ENCODE data around the gene EDDM13. TPM values are rescaled to one million over a fixed set of nuclear protein-coding genes. Genes with fewer than 3 reads are reported as not detected.
"Not testable (repeated sequence)": the region's sequence is repeated elsewhere in the genome, so short reads cannot be mapped to it uniquely, and the experiment has no call there.

Gene EDDM13
- total RNA-seq, 1 experiment from 2014 or later, result not detected

- DNase-seq, result no peak
Observed at GRCh38 chr19:56282809-56283208, 10.3 kb downstream of the EDDM13 start.

GRCh38 chr19:56284746-56285145 lies 12.2 kb downstream of the EDDM13 start:
- no peaks in the 10 kb centered on the region for H3K9me3 ChIP-seq
- DNase-seq, result no peak
- peaks cover 5% of the 10 kb centered on the region; the same call in 1 of the 2 replicates for H3K36me3 ChIP-seq
- no peak overlapping the region for H3K4me3 ChIP-seq
- no peaks in the 10 kb centered on the region for H3K27me3 ChIP-seq

More at GRCh38 chr19:56282809-56283208, 10.3 kb downstream of the EDDM13 start:
- H3K36me3 ChIP-seq, result peaks cover 5% of the 10 kb centered on the region; the same call in 1 of the 2 replicates
- H3K27me3 ChIP-seq, result no peaks in the 10 kb centered on the region
- no peak overlapping the region for H3K4me3 ChIP-seq
- H3K9me3 ChIP-seq, result no peaks in the 10 kb centered on the region

- Histone ChIP-seq H3K9me3 (no peaks in the 10 kb centered on the region), H3K36me3 (peaks cover 6% of the 10 kb centered on the region), H3K4me3 (no peak overlapping the region), H3K27me3 (no peaks in the 10 kb centered on the region)
- DNase-seq, result no peak
Observed at GRCh38 chr19:56290104-56290503, 17.6 kb downstream of the EDDM13 start.

- peaks cover 7% of the 10 kb centered on the region for H3K36me3 ChIP-seq
- H3K27me3 ChIP-seq, result no peaks in the 10 kb centered on the region
- H3K9me3 ChIP-seq, result no peaks in the 10 kb centered on the region
- DNase-seq, result no peak
- no peak overlapping the region for H3K4me3 ChIP-seq
Observed at GRCh38 chr19:56291867-56292266, 19.3 kb downstream of the EDDM13 start.

- H3K27me3 ChIP-seq, result no peaks in the 10 kb centered on the region
- DNase-seq, result no peak
- peaks cover 7% of the 10 kb centered on the region for H3K36me3 ChIP-seq
- no peaks in the 10 kb centered on the region for H3K9me3 ChIP-seq
- H3K4me3 ChIP-seq, result no peak overlapping the region
Observed at GRCh38 chr19:56294549-56294948, 22.0 kb downstream of the EDDM13 start.

- no peak for DNase-seq
Observed at GRCh38 chr19:56295531-56296455, 23.2 kb downstream of the EDDM13 start.

GRCh38 chr19:56297010-56297409 lies 24.5 kb downstream of the EDDM13 start:
- Histone ChIP-seq H3K9me3 (no peaks in the 10 kb centered on the region), H3K4me3 (no peak overlapping the region), H3K36me3 (peaks cover 7% of the 10 kb centered on the region), H3K27me3 (no peaks in the 10 kb centered on the region)
- no peak for DNase-seq

More at GRCh38 chr19:56295531-56296455, 23.2 kb downstream of the EDDM13 start:
- H3K4me3 ChIP-seq, result no peak overlapping the region
- H3K27me3 ChIP-seq, result no peaks in the 10 kb centered on the region
- H3K9me3 ChIP-seq, result no peaks in the 10 kb centered on the region
- peaks cover 7% of the 10 kb centered on the region for H3K36me3 ChIP-seq

- Histone ChIP-seq H3K36me3 (peaks cover 2% of the 10 kb centered on the region), H3K27me3 (no peaks in the 10 kb centered on the region), H3K9me3 (no peaks in the 10 kb centered on the region), H3K4me3 (no peak overlapping the region)
- no peak for DNase-seq
Observed at GRCh38 chr19:56299688-56300087, 27.1 kb downstream of the EDDM13 start.

- Histone ChIP-seq H3K27me3 (no peaks in the 10 kb centered on the region), H3K36me3 (peaks cover 3% of the 10 kb centered on the region; the same call in 1 of the 2 replicates), H3K9me3 (no peaks in the 10 kb centered on the region), H3K4me3 (no peak overlapping the region)
- peak; percentile 4 for DNase-seq
Observed at GRCh38 chr19:56301155-56301554, 28.6 kb downstream of the EDDM13 start.

- Histone ChIP-seq H3K9me3 (no peaks in the 10 kb centered on the region), H3K4me3 (no peak overlapping the region), H3K36me3 (peaks cover 3% of the 10 kb centered on the region; the same call in 1 of the 2 replicates), H3K27me3 (no peaks in the 10 kb centered on the region)
- DNase-seq, result no peak
Observed at GRCh38 chr19:56301886-56302620, 29.5 kb downstream of the EDDM13 start.

- H3K36me3 ChIP-seq, result peaks cover 3% of the 10 kb centered on the region; the same call in 1 of the 2 replicates
- DNase-seq, result no peak
- H3K9me3 ChIP-seq, result no peaks in the 10 kb centered on the region
- no peaks in the 10 kb centered on the region for H3K27me3 ChIP-seq
- no peak overlapping the region for H3K4me3 ChIP-seq
Observed at GRCh38 chr19:56304243-56304642, 31.7 kb downstream of the EDDM13 start.

GRCh38 chr19:56306016-56306415 lies 33.5 kb downstream of the EDDM13 start:
- Histone ChIP-seq H3K4me3 (no peak overlapping the region), H3K9me3 (no peaks in the 10 kb centered on the region), H3K27me3 (no peaks in the 10 kb centered on the region), H3K36me3 (peaks cover 3% of the 10 kb centered on the region; the same call in 1 of the 2 replicates)
- DNase-seq, result no peak

GRCh38 chr19:56307062-56307461 lies 34.5 kb downstream of the EDDM13 start:
- not testable (repeated sequence) for H3K27me3 ChIP-seq, H3K9me3 ChIP-seq, H3K36me3 ChIP-seq

GRCh38 chr19:56308792-56309191 lies 36.2 kb downstream of the EDDM13 start:
- Histone ChIP-seq H3K9me3 (no peaks in the 10 kb centered on the region), H3K36me3 (peaks cover 17% of the 10 kb centered on the region), H3K4me3 (no peak overlapping the region), H3K27me3 (no peaks in the 10 kb centered on the region)
- no peak for DNase-seq

More at GRCh38 chr19:56307062-56307461, 34.5 kb downstream of the EDDM13 start:
- not testable (repeated sequence) for H3K4me3 ChIP-seq, DNase-seq

GRCh38 chr19:56309511-56310185 lies 37.1 kb downstream of the EDDM13 start:
- peak; percentile 52 for DNase-seq

GRCh38 chr19:56310462-56310861 lies 37.9 kb downstream of the EDDM13 start:
- Histone ChIP-seq H3K9me3 (no peaks in the 10 kb centered on the region), H3K27me3 (no peaks in the 10 kb centered on the region), H3K4me3 (no peak overlapping the region), H3K36me3 (peaks cover 15% of the 10 kb centered on the region)
- DNase-seq, result no peak

More at GRCh38 chr19:56309511-56310185, 37.1 kb downstream of the EDDM13 start:
- no peaks in the 10 kb centered on the region for H3K27me3 ChIP-seq
- peaks cover 17% of the 10 kb centered on the region for H3K36me3 ChIP-seq
- no peak overlapping the region for H3K4me3 ChIP-seq
- no peaks in the 10 kb centered on the region for H3K9me3 ChIP-seq

- H3K9me3 ChIP-seq, result no peaks in the 10 kb centered on the region
Observed at GRCh38 chr19:56312342-56312741, 39.8 kb downstream of the EDDM13 start.

More at GRCh38 chr19:56312342-56312741, 39.8 kb downstream of the EDDM13 start:
- Histone ChIP-seq H3K27me3 (no peaks in the 10 kb centered on the region), H3K4me3 (no peak overlapping the region), H3K36me3 (peaks cover 15% of the 10 kb centered on the region)
- DNase-seq, result no peak
